Gastroesophageal sphincter (tissue), 4 donors: ENCODE measurements around the gene AMZ1. TPM values are rescaled to one million over a fixed set of nuclear protein-coding genes. Genes with fewer than 3 reads are reported as not detected.

Source experiments
- ATAC-seq: fragments of 150-250 bp; one replicate; pipeline ENCODE4 v1.9.1; 2016; ENCODE audit warnings: mild to moderate bottlenecking, moderate library complexity
- H3K27ac ChIP-seq, 4 donors: fragments of 200-600 bp; sonication (generic) in 3 of 4; 1 replicate in 3 of 4; 2 replicates in 1 of 4; pipeline ENCODE4 v1.5.1; 2016 to 2019
- H3K27me3 ChIP-seq: fragments of 200-600 bp; sonication (generic); one replicate; pipeline ENCODE4 v1.5.1; 2019
- H3K36me3 ChIP-seq, 2 donors: fragments of 200-600 bp; sonication (generic); one replicate each; pipeline ENCODE4 v1.5.1; 2019; ENCODE audit warnings: control low read depth in 1 of 2
- H3K4me1 ChIP-seq, 3 donors: fragments of 200-600 bp; sonication (generic); 1 replicate in 2 of 3; 2 replicates in 1 of 3; pipeline ENCODE4 v1.5.1; 2016 to 2019; ENCODE audit warnings: control low read depth in 2 of 3
- H3K4me3 ChIP-seq, 2 donors: fragments of 200-600 bp; sonication (generic); one replicate each; pipeline ENCODE4 v1.5.1; 2019; ENCODE audit warnings: mild to moderate bottlenecking in 1 of 2, moderate library complexity in 1 of 2
- H3K9me3 ChIP-seq, 3 donors: fragments of 200-600 bp; sonication (generic); one replicate each; pipeline ENCODE4 v1.5.1; 2017 to 2019; ENCODE audit warnings: control low read depth in 2 of 3
- EP300 ChIP-seq: sonication (generic); formaldehyde crosslinking; IDR thresholded peaks from one replicate; pipeline ENCODE4 v1.6.1; 2017; ENCODE audit warnings: antibody characterized with exemption, mild to moderate bottlenecking
- POLR2A ChIP-seq, 2 donors: fragments of 450-650 bp; IDR thresholded peaks; one replicate each; pipeline ENCODE4 v1.6.1; 2017; ENCODE audit warnings: antibody characterized with exemption in 2 of 2, mild to moderate bottlenecking in 2 of 2, moderate library complexity in 1 of 2
- POLR2AphosphoS5 ChIP-seq: sonication (generic); formaldehyde crosslinking; IDR thresholded peaks from one replicate; pipeline ENCODE4 v1.6.1; 2017; ENCODE audit warnings: antibody characterized with exemption
- WGBS, 2 donors: methylation state at CpG; one replicate each; pipeline ENCODE4 v1.1.5; 2018; ENCODE audit warnings: low coverage in 1 of 2; 5-methylcytosine and 5-hydroxymethylcytosine counted together
- total RNA-seq, 4 donors: library from RNA; depleted of rRNA; stranded (reverse); fragments of >200 nt; gene quantifications; one replicate each; pipeline ENCODE4 v1.1.0, GENCODE V29; 2016
- TF ChIP-seq, protein P1 (sequence below), 4 experiments: fragments of 200-600 bp in 2 of 4; fragments of 450-650 bp in 2 of 4; sonication (generic) in 1 of 4; IDR thresholded peaks; one replicate each; pipeline ENCODE4 v1.5.1; 2017 to 2019; ENCODE audit warnings: antibody characterized with exemption in 4 of 4, mild to moderate bottlenecking in 2 of 4, moderate library complexity in 2 of 4

Gene AMZ1
- total RNA-seq, 4 donors from 2014 or later = 0.12 to 0.62 (median 0.32) TPM

DNA sequence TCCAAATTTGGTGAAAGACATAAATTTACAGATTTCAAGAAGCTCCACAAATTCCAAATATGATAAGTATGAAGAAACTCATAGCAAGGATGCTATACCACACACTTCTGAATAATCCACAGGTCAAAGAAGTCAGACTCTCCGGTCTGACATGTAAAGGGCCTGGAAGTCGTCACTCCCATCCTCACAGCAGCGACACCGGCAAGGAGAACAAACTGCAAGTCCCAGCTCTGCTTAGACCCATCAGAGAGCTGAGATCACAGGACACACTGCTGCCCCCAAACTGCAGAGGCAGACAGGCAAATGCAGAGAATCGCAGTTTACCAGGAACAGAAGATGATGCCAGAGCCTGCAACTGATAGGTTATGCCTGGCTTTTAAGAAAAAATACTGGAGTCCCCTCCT lies 62.0 kb downstream of the AMZ1 start:
- Histone ChIP-seq H3K4me1 (no peaks in the 10 kb centered on the region), H3K27me3 (no peaks in the 10 kb centered on the region), H3K36me3 (no peaks in the 10 kb centered on the region), H3K27ac (no peak overlapping the region), H3K9me3 (no peaks in the 10 kb centered on the region), H3K4me3 (no peak overlapping the region)
- WGBS, 2 donors = 82 to 92% methylated on average over 2 of the region's 5 CpGs
- TF ChIP-seq EP300 = no peak
- TF ChIP-seq, protein P1, sequence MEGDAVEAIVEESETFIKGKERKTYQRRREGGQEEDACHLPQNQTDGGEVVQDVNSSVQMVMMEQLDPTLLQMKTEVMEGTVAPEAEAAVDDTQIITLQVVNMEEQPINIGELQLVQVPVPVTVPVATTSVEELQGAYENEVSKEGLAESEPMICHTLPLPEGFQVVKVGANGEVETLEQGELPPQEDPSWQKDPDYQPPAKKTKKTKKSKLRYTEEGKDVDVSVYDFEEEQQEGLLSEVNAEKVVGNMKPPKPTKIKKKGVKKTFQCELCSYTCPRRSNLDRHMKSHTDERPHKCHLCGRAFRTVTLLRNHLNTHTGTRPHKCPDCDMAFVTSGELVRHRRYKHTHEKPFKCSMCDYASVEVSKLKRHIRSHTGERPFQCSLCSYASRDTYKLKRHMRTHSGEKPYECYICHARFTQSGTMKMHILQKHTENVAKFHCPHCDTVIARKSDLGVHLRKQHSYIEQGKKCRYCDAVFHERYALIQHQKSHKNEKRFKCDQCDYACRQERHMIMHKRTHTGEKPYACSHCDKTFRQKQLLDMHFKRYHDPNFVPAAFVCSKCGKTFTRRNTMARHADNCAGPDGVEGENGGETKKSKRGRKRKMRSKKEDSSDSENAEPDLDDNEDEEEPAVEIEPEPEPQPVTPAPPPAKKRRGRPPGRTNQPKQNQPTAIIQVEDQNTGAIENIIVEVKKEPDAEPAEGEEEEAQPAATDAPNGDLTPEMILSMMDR (IDR thresholded peaks at IDR 0.05) = no peak
- TF ChIP-seq POLR2AphosphoS5 = no peak
- no peak for TF ChIP-seq POLR2A (IDR thresholded peaks at IDR 0.05)
- ATAC-seq = no peak

DNA sequence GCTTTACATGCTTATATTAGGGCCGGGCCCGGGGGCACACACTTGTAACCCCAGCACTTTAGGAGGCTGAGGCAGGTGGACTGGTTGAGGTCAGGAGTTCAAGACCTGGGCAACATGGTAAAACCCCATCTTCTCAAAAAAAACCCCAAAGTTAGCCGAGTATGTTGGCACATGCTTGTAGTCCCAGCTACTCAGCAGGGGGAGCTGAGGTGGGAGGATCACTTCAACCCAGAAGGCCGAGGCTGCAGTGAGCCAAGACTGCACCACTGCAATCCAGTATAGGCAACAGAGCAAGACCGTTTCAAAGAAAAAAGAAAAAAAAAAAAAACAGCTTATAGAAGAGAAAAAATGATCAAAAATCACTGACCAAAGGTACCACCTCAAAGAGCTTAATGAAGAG lies 63.1 kb downstream of the AMZ1 start:
- ATAC-seq = no peak

DNA sequence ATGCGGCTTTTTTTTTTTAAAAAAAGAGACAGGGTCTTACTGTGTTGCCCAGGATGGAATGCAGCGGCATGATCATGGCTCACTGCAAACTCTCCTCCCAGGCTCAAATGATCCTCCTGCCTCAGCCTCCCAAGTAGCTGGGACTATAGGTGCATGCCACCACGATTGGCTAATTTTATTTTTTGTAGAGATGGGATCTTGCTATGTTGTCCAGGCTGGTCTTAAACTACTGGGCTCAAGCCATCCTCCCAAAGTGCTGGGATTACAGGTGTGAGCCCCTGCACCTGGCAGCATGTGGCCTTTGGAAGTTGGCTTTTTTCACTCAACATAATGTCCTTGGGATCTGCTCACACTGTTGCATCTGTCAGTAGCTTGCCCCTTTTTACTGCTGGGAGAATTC lies 65.1 kb downstream of the AMZ1 start:
- no peaks in the 10 kb centered on the region for H3K27me3 ChIP-seq
- ATAC-seq = no peak
- no peak overlapping the region for H3K27ac ChIP-seq
- no peak overlapping the region for H3K4me3 ChIP-seq
- H3K4me1 ChIP-seq = peaks cover 0 to 16% (median 6%) of the 10 kb centered on the region in 3 donors
- H3K36me3 ChIP-seq = no peaks in the 10 kb centered on the region
- 86 to 100% methylated on average over 2 to 3 of the region's 3 CpGs for WGBS, 2 donors
- no peaks in the 10 kb centered on the region for H3K9me3 ChIP-seq
- TF ChIP-seq POLR2A (IDR thresholded peaks at IDR 0.05) (no peak), POLR2AphosphoS5 (no peak), EP300 (no peak)
- TF ChIP-seq, protein P1 (IDR thresholded peaks at IDR 0.05) = no peak

More for the DNA sequence above, 63.1 kb downstream of the AMZ1 start:
- Histone ChIP-seq H3K9me3 (no peaks in the 10 kb centered on the region), H3K4me3 (no peak overlapping the region), H3K4me1 (no peaks in the 10 kb centered on the region), H3K27ac (no peak overlapping the region), H3K36me3 (no peaks in the 10 kb centered on the region), H3K27me3 (no peaks in the 10 kb centered on the region)
- WGBS, 2 donors = 77 to 89% methylated on average over 3 to 5 of the region's 5 CpGs
- TF ChIP-seq, protein P1 (IDR thresholded peaks at IDR 0.05) = no peak
- TF ChIP-seq POLR2A (IDR thresholded peaks at IDR 0.05) (no peak), EP300 (no peak), POLR2AphosphoS5 (no peak)

DNA sequence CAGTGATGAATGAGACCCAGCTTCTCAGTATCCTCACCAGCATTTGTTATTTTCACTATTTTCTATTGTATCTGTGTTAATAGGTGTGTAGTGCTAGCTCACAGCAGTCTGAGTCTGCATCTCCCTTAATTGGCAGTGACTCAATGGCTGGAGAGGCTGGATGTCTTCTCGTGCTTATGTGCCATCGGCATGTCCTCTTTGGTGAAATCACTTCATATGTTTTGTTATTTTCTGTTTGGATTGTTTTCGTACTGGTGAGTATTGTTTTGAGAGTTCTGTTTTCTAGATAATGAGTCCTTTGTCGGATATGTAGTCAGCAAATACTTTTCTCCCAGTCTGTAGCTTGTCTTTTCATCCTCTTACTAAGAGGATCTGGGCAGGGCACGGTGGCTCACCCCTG lies 66.1 kb downstream of the AMZ1 start:
- H3K4me1 ChIP-seq = peaks cover 0 to 26% (median 13%) of the 10 kb centered on the region in 3 donors
- no peak overlapping the region for H3K27ac ChIP-seq
- H3K4me3 ChIP-seq = no peak overlapping the region
- H3K27me3 ChIP-seq = no peaks in the 10 kb centered on the region
- ATAC-seq = no peak
- H3K36me3 ChIP-seq = no peaks in the 10 kb centered on the region
- TF ChIP-seq POLR2AphosphoS5 (no peak), POLR2A (IDR thresholded peaks at IDR 0.05) (no peak), EP300 (no peak)
- TF ChIP-seq, protein P1 (IDR thresholded peaks at IDR 0.05) = no peak
- WGBS, 2 donors = 74 to 80% methylated on average over 2 to 5 of the region's 5 CpGs
- no peaks in the 10 kb centered on the region for H3K9me3 ChIP-seq

DNA sequence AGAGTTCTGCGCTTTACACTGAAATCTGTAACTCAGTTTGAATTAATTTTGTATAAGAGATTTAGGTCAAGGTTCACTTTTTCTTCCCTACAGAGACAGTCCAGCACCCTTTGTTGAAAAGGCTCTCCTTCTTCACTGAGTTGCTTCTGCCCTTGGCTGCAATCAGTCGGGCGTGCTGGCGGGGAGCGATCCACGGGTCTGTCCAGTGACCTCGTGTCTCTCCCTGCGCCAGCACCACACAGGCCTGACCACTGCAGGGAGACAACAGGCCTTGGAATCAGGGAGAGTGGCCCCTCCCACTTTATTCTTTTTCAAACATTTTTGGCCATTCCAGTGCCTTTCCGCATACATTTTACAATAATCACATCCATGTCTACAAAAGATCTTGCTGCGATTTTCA lies 66.9 kb downstream of the AMZ1 start:
- H3K27me3 ChIP-seq = no peaks in the 10 kb centered on the region
- H3K9me3 ChIP-seq = no peaks in the 10 kb centered on the region
- no peaks in the 10 kb centered on the region for H3K36me3 ChIP-seq
- H3K27ac ChIP-seq = no peak overlapping the region
- 96 to 97% methylated on average over 10 of the region's 10 CpGs for WGBS, 2 donors
- TF ChIP-seq POLR2AphosphoS5 (no peak), POLR2A (IDR thresholded peaks at IDR 0.05) (no peak), EP300 (no peak)
- TF ChIP-seq, protein P1 (IDR thresholded peaks at IDR 0.05) = no peak
- peaks cover 0 to 34% (median 13%) of the 10 kb centered on the region in 3 donors for H3K4me1 ChIP-seq
- H3K4me3 ChIP-seq = no peak overlapping the region
- ATAC-seq = no peak
